SKM-1 (cell line): ENCODE data around the gene MEP1B.

Source experiments
- DNase-seq: peaks from one replicate; lab custom pipeline; 2025; ENCODE audit not compliant: unreplicated experiment; lab: John Stamatoyannopoulos, UW

MEP1B gene

DNA sequence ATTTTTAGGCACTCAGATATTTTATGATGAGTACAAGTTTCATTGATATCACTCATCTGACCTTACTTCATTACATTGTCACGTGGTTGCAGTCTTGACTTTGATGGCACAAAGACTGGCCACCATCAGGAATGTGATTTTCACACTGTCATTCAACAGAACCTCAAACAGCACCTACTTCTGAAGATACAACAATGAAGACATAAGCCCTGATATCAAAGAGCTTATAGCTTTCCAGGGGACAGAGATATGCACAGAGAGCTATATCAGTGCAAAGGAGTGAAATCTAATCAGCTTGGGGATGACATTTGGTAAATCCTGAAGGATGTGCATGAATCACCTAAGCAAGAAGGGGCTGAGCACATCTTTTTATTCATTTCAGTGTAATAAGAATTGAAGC, 72.3 kb downstream of the MEP1B start:
- no peak for DNase-seq

GRCh38 chr18:32264401-32264800, 74.6 kb downstream of the MEP1B start:
- no peak for DNase-seq

DNA sequence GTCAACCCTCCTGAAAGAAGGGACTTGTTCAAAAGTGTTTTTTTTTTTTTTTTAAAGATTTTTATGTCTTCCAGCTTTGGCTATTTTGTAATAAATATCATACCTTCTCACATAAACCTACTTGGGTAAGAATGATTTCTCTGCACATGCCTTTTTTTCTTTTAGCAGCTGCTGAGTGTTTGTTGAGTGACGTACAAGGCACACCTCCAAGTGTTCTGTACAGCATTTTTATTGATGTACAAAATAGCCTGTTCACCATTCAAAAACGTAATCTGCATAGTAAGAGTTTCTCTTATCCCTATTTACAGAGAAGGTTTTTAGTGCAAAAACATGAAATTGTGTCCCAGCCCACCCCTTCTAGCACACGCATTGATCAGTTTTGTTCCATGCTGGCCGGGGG, 77.6 kb downstream of the MEP1B start:
- no peak for DNase-seq
